Psoas muscle (tissue), 8 donors: ENCODE data around the gene G6PC3. TPM values are rescaled to one million over a fixed set of nuclear protein-coding genes. Genes with fewer than 3 reads are reported as not detected.

Experiments used
- ATAC-seq, 4 donors: fragments of 200-7000 bp; cut with Tn5 transposase; one replicate each; pipeline ENCODE4 v1.9.1; 2020; ENCODE audit warnings: moderate library complexity in 3 of 4, mild to moderate bottlenecking in 2 of 4
- DNase-seq, 2 donors: peaks; one replicate each; pipeline ENCODE4 v3.0.0-alpha.2; 2020
- H3K27ac ChIP-seq: fragments of 200-600 bp; one replicate; pipeline ENCODE4 v1.8.0; 2022
- H3K27me3 ChIP-seq, 3 donors: fragments of 200-600 bp in 1 of 3; one replicate each; pipeline versions ENCODE4 v1.6.1 to v1.8.0; 2013 to 2022; ENCODE audit warnings: low read length in 2 of 3, mild to moderate bottlenecking in 2 of 3, moderate library complexity in 1 of 3; ENCODE audit not compliant: insufficient read depth in 3 of 3
- H3K36me3 ChIP-seq, 2 donors: fragments of 200-600 bp in 1 of 2; one replicate each; pipeline versions ENCODE4 v1.6.1 to v1.8.0; 2013 to 2022; ENCODE audit warnings: low read depth in 1 of 2, mild to moderate bottlenecking in 1 of 2, moderate library complexity in 1 of 2; ENCODE audit not compliant: insufficient read depth in 1 of 2
- H3K4me1 ChIP-seq: fragments of 200-600 bp; one replicate; pipeline ENCODE4 v1.8.0; 2022
- H3K4me3 ChIP-seq: fragments of 200-600 bp; one replicate; pipeline ENCODE4 v1.8.0; 2022; ENCODE audit warnings: mild to moderate bottlenecking
- H3K9me3 ChIP-seq: fragments of 200-600 bp; one replicate; pipeline ENCODE4 v1.8.0; 2022
- WGBS, 3 donors: extraction: QIAGEN DNeasy Blood & Tissue Kit; methylation state at CpG; one replicate each; pipeline versions ENCODE4 v1.1.6 to v1.1.7; 2013; 5-methylcytosine and 5-hydroxymethylcytosine counted together
- intact Hi-C, 2 donors: fragments of 100-400 bp; cut with DNase I; formaldehyde crosslinking; loops; one replicate each; pipeline versions ENCODE4 v1.11.0 to v1.14.2; 2022
- polyA plus RNA-seq, 3 donors: library from polyadenylated mRNA; stranded (reverse); fragments of 200-250 nt; gene quantifications; one replicate each; pipeline ENCODE4 v1.2.3, GENCODE V29; 2013
- total RNA-seq, 4 donors: library from RNA; stranded (reverse); fragmentation: NEBNext Ultra II Directional in 2 of 4; extraction: Animal tissue kit (Norgen Biotek cat#: 25700) in 2 of 4; gene quantifications; one replicate each; pipeline versions ENCODE4 v1.2.1 to v1.2.4, GENCODE V29; 2021 to 2023
- TF ChIP-seq, protein P1 (sequence below): fragments of 200-600 bp; IDR thresholded peaks from one replicate; pipeline ENCODE4 v1.8.0; 2022; ENCODE audit warnings: antibody characterized with exemption
- donor health status: healthy with polysubstance abuse.
- donor health status: DM: no; HTN: no; CAD: no; lungs with moderate emphysema.
- donor health status: Bipolar disorder and iron deficiency.
- donor health status: healthy.
- donor health status: DM: yes; HTN: yes; CAD: no.
- donor health status: DM: no; HTN: no; CAD: no.
- donor health status: DM: no; HTN: no; CAD: no.
- donor health status: DM: yes; HTN: yes; CAD: no.

G6PC3 gene
- total and polyA plus RNA-seq, 7 donors = 27.7 to 72.9 (median 43.3) TPM

DNA sequence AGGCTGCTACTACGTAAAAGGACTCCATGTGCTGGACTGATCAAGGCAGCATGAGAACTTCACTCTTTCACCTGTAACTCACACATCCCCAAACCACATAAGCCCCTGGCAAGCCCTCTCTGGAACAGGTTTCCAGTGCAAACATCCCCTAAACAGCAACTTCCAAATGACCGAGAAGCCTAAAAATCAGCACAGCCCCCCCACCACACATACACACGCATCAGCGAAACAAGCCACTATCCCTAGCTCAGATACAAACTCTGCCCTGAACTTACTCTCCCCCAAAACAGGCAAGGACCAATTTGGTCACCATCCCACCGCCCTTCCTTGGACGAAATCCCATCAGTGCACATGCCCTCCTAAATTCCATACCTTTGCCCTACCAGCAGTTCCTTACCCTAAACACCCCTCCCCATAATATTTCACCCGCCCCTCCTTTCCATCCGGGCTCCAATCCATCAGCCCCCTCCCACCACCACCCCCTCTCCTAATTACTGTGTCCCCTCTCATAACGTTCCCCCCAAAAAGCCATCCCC, 4.8 kb upstream of the G6PC3 start:
- intact Hi-C loops = no loop called here
- Histone ChIP-seq H3K36me3 (peaks cover 8 to 30% of the 10 kb centered on the region in 2 donors), H3K4me1 (peaks cover 31% of the 10 kb centered on the region), H3K9me3 (no peaks in the 10 kb centered on the region), H3K27me3 (no peaks in the 10 kb centered on the region), H3K4me3 (peak overlapping the region; percentile 79), H3K27ac (peak overlapping the region; percentile 90)
- DNase-seq = no peak
- WGBS, 3 donors = 0 to 4% (median 2%) methylated on average over 9 of the region's 9 CpGs
- TF ChIP-seq, protein P1, sequence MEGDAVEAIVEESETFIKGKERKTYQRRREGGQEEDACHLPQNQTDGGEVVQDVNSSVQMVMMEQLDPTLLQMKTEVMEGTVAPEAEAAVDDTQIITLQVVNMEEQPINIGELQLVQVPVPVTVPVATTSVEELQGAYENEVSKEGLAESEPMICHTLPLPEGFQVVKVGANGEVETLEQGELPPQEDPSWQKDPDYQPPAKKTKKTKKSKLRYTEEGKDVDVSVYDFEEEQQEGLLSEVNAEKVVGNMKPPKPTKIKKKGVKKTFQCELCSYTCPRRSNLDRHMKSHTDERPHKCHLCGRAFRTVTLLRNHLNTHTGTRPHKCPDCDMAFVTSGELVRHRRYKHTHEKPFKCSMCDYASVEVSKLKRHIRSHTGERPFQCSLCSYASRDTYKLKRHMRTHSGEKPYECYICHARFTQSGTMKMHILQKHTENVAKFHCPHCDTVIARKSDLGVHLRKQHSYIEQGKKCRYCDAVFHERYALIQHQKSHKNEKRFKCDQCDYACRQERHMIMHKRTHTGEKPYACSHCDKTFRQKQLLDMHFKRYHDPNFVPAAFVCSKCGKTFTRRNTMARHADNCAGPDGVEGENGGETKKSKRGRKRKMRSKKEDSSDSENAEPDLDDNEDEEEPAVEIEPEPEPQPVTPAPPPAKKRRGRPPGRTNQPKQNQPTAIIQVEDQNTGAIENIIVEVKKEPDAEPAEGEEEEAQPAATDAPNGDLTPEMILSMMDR = no peak
- no peak for ATAC-seq

DNA sequence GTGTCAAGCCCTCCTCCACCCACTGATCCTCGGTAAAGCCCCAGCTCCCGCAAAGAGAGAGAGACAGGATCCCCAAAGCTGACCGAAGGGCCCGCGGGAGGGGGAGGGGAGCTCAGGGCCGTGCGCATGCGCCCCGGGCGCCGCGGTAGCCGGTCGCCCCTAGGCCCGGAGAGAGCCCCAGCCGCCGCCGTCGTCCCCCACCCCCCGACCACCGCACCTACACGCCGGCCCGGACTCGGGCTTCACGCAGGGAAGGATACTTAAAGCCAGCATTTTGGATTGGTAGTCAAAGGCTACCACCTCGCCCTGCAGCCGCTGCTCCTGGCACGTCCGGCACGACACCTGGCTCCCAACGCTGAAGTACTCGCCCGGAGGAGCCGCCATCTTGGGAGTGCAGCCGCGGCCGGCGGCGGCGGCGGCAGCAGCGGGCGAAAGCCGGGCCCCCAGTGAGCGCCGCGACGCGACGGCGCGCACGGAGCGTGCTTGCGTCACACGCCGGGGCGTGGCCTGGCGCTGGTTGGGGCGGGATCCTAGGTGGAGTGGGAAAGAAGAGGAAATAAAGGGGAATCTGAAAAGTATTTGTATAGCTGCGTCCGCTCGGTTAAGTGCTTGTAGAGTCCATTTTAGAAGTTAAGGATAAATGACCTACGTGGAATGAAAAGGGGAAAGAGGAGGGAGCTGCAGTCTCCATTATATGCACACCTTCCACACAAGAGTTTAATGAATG, 4.2 kb upstream of the G6PC3 start, which contains the start of gene LSM12:
LSM12 (minus strand) TSS at position 468 of the 727 bp plus-strand sequence; CDS start at position 384, 84 bp downstream.
- ATAC-seq = peak; percentile 80 to 82 (median 80)
- no peaks in the 10 kb centered on the region for H3K27me3 ChIP-seq
- H3K27ac ChIP-seq = peak within 1 kb of the TSS; percentile 90
- WGBS, 3 donors = 0 to 1% (median 0%) methylated on average over 53 to 65 of the region's 65 CpGs
- H3K4me3 ChIP-seq = peak within 1 kb of the TSS; percentile 79
- intact Hi-C loops = no loop called here
- no peaks in the 10 kb centered on the region for H3K9me3 ChIP-seq
- peak; percentile 90 to 94 for DNase-seq
- peaks cover 33% of the 10 kb centered on the region for H3K4me1 ChIP-seq
- H3K36me3 ChIP-seq = peaks cover 8 to 23% of the 10 kb centered on the region in 2 donors
- TF ChIP-seq, protein P1 = no peak

DNA sequence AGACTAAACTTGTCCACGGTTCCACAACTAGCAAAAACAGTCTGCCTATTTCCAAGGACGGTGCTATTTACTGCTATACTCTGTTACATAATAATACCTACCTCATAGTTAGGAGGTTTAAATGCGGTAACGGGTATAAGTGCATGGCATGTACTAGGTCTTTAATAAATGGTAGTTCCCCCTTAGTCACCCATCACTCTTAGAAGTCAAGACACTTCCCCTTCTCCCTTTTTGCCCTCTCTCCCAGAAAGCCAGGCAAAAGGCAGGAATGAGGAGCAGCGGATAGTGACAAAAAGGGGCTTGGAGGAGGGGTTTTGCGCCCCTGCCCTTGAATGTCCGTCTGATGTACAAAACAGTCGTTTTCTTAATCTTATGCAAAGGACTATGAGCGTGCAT, 3.0 kb upstream of the G6PC3 start:
- intact Hi-C loops = no loop called here
- Histone ChIP-seq H3K27me3 (no peaks in the 10 kb centered on the region), H3K36me3 (peaks cover 3 to 12% of the 10 kb centered on the region in 2 donors), H3K9me3 (no peaks in the 10 kb centered on the region), H3K4me1 (peaks cover 43% of the 10 kb centered on the region), H3K27ac (no peak overlapping the region), H3K4me3 (no peak overlapping the region)
- DNase-seq = no peak
- no peak for ATAC-seq
- TF ChIP-seq, protein P1 = no peak
- WGBS, 3 donors = 85 to 93% (median 85%) methylated on average over 9 of the region's 9 CpGs

DNA sequence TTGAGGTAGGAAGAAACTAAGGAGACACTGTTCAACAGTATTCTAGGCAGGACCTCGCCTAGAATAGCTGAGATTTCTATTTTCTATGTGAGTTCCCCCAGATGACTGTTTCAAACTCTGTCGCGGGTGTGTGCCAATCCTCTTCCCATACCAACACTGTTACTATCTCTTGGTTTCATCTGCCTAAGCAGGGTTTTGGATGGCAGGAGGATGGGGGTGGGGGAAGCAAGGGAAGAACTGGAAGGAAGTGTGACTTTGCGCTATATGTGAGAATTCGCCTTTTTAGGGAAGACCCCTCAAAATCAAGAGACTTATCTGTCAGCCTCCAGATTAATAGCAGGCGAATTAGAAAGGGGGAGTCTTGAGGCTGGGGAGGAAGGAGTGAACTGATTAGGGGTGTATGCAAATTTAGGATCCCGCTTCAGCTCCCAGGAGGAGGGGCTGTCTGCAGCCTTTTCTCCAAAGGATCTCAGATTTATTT, 521 bp upstream of the G6PC3 start:
- 25 to 31% (median 26%) methylated on average over 7 of the region's 7 CpGs for WGBS, 3 donors
- H3K27ac ChIP-seq = peak overlapping the region; percentile 90

More for the DNA sequence above, 521 bp upstream of the G6PC3 start:
- TF ChIP-seq, protein P1 = no peak
- DNase-seq (no peak), ATAC-seq (peak in 1 of 4 donors; percentile 9)
- Histone ChIP-seq H3K27me3 (no peaks in the 10 kb centered on the region), H3K36me3 (peaks cover 0 to 10% of the 10 kb centered on the region in 2 donors), H3K4me1 (peaks cover 33% of the 10 kb centered on the region), H3K9me3 (no peaks in the 10 kb centered on the region), H3K4me3 (peak overlapping the region; percentile 87)
- intact Hi-C loops = loop anchor here (2.0 to 5.0 kb wide), 3 partner anchors 25 to 42 kb away; no protein-coding TSS in a partner anchor
